Left hindlimb (tissue), 1 donor: ENCODE data around the gene USP12.

Experiments used
- DNase-seq: peaks from one replicate; pipeline ENCODE4 v3.0.0-alpha.2; 2018

USP12 gene

DNA sequence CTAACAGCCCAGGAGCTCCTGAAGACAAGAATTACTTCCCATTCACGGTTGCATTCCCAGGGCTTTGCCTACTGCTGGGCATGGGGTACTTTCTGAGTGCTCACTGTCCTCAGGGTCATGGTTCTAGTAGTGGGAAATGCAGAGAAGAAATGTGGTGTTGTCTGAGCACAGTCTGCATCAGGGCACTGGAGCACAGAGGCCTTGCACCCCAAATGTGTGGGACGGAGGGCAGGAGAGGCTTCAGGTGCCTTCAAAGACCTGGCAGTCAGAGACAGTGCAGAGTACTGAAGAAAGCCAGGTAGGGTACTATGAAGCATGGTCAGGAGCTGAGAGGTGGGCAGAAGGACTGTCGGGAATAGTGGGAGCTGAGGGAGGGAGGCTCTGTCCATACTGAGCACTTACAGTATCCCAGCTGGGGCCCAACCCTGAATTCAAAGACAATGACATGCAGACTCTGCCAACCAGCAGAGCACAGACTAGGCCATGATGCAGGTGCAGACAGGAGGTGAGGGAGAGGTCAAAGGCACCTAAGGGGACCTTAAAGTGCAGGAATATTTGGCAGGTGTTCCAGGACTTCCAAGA, 144.4 kb downstream of the USP12 start:
- DNase-seq: no peak

DNA sequence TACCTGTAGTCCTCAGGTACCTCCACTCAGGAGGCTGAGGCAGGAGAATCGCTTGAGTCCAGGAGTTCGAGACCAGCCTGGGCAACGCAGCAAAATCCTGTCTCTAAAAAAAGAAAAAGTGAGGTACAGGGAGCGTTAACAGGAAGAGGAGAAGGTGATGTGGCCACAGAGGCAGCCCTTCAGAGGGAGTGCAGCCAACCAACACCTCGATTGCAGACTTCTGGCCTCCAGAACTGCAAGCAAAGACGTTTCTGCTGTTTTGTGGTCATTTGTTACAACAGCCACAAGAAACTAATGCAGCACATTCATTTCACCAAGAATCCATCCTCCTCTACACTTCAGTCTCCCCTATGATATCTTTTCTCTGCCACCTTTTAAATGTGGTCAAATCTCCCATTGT, 145.2 kb downstream of the USP12 start:
- no peak for DNase-seq

DNA sequence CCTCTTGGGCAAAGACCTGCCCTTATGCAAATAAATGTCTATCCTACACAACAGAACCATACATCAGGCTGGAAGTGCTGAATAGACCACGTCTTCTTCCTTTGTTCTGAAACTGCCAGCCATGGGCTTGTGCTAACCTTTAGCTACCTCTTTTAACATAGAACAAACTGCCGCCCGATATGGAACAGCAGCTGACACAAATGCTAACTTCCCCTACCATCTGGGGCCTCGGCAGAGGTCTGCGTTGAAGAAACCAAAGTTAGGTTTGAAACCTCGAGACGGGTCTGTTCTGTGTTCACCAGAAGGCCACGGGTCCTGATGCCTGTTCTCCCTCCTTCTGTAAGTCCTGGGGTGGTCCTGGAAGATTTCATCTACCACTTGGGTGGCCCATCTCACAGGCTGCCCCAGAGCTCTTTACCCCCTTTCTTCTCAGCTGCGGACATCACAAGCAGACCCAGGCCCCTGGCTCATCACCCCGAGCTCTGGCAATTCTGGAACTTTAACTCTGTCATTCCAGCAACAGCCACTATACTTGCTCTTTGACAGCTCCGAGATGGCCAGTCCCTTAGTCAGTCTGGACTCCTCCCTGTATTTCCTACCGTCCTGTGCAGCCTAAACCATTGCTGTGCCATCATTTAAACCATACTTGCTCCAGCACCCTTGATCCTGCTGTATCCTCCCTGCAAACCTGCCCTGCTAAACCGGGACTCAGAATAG, 146.7 kb downstream of the USP12 start:
- no peak for DNase-seq

DNA sequence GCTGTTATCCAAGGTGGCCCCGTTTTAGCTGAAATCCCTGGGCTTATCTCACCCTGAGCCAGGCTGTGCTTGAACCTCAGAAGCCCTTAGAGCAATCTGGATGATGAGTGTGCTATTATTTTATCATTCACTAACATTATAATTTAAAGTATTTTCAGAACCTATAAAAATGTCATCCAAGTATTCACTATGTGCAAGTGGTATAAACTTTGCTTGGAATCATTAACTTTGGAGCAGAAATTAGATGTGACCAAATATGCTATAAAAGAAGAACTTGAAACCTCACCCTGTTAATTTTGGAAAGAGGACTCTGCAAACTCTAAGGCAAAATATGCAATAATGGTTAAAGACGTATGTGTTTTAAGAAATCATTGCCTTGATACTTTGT, 147.5 kb downstream of the USP12 start:
- DNase-seq: no peak

DNA sequence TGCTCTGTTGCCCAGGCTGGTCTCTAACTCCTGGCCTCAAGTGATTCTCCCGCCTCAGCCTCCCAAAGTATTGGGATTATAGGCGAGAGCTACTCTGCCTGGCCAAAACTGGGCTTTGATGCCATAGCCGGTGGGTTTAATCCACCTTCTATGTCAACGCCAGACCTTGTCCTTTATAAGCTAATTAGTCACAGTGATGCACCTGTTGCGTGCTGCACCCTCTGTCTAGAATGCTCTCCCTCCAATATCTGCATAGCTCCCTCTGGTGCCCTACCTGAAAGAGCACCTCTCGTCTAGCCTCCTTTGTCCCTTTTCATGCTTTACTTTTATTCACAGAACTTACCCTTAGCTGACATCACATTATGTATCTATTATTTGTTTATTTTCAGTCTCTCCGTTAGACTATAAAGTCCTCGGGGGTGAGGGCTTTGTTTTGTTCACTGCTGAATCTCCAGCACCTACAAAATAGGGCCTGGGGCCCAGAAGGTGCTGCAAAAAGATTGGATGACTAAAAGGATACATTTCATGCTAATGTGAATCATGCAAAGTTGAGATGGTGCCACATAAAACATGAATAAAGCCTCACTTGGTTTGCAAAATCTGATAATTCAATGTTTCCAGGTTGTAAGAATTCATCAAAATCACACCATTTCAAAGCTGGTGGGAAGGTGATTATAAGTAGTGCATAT, 148.1 kb downstream of the USP12 start:
- DNase-seq: no peak

DNA sequence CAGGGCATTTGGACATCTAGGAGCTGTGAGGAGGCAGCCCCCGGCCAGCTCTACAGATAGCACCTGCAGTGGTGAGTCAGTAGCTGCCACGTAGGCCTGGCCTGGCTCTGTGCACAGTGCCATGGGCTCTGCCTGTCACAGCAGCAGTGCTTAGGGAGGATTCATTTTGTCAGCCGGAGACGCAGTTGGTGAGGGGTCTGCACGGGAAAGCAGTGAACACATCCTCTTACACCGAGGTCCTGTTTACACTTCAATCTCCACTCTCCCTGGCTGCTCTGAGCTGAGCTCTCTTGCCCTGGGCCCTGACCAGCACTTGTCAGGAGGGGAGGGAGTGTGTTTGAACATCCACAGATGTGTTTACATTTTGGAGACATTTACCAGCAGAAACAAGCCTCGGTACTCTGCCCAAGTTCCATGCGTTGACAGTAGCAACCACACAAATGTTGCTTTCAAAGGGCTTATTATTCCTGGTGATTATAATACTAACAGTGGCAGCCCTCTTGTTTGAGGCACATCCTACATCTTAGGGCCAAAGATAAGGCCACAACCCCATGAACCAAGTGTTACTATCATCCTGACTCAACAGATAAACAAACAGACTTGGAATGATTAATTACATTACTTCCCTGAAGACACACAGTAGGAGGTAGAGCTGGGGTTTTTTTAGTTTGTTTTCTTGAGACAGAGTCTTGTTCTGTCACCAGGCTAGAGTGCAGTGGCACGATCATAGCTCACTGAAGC, 148.9 kb downstream of the USP12 start:
- no peak for DNase-seq

DNA sequence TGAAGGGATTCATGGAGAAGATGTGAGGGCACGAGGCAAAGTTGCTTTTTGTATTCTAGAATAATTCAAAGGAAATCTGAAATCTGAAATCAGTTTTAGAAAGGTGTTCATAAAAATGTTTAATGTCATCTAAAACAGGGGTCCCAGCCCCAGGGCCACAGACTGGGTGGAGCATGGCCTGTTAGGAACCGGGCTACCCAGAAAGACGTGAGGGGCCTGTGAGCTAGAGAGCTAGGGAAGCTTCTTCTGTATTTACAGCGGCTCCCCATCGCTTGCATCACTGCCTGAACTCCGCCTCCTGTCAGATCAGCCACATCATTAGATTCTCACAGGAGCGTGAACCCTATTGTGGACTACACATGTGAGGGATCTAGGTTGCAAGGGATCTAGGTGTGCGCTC, 151.2 kb downstream of the USP12 start:
- no peak for DNase-seq

DNA sequence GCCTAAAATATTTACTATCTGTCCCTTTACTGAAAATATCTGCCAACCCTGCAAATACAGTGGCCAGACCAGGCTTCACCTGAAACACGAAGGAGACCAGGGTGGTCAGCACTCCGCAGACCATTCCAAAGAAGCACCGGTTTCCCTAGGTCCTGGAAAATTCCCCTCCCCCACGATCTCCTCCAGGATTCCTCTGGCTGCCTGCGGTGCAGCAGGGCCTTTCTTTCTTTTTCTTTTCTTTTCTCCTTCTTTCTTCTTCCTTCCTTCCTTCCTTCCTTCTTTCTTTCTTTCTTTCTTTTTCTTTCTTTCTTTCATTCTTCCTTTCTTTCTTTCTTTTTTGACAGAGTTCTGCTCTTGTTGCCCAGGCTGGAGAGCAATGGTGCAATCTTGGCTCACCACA, 152.7 kb downstream of the USP12 start:
- DNase-seq: no peak

DNA sequence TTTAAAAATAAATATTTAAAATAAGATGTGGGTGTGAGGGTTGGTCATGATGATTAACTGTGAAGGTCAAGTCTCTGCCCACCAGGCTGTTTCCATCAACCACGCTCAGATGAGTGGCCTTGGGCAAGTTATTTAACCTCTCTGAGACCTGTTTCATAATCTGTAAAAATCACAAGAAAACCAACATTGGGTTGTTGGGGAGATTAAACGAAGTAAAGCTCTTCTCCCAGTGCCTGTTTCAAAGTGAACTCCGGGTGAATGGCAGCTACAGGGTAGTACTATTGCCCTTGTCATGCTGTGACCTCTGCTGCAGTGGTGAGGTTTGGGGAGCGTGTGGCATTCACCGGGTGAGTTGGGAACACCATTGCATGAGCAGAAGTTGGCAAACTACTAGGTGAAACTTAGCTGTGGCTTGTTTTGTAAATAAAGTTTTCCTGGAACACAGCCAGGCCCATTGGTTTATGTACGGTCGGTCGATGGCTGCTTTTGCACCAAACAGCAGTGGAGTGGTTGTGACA, 153.2 kb downstream of the USP12 start:
- DNase-seq: no peak

DNA sequence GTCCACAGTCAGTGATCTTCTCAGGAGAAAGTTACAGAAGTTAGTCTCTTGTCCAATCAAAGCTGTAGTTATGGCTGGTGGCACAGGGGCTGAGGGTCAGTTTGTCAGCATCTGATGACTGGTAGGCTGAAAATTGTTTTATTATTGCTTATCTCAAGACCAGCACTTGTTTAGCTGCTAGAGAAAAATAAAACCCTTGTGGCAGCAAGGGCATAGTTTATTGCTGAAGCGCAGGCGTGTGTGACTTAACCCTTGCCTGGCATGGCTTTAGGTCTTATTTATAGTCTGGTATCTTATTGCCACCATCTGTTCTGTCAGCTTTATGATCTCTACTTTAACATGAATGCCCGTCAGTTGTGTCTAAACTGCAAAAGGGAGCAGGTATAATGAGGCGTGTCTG, 154.7 kb downstream of the USP12 start:
- DNase-seq: no peak
